ENCODE results near the gene MAGEA2B. TPM values are rescaled to one million over a fixed set of nuclear protein-coding genes. Genes with fewer than 3 reads are reported as not detected.
"Not testable (repeated sequence)": the region's sequence is repeated elsewhere in the genome, so short reads cannot be mapped to it uniquely, and the experiment has no call there.

The MAGEA2B gene
- total RNA-seq, 2 donors from 2014 or later, result not detected

DNA sequence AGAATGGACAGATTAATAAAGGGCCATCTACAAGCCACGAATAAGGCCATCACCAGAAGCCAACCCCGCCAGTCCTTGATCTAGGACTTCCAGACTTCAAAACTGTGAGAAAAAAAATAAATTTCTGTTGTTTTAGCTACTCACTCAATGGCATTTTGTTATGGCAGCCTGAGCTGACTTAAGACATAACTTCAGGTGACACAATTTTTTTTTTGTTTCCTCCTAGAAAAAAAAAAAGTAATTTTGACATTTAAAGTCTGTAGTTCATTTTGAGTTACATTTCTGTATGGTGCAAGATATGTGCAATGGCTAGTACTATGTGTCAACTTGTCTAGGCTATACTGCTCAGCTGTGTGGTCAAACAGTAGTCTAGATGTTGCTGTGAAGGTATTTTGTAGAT is 44.5 kb downstream of the MAGEA2B start, which contains the start of gene CSAG3:
CSAG3 (plus strand) TSS at position 301 of the 400 bp plus-strand sequence.
- H3K9me3 ChIP-seq (ENCODE audit: control insufficient read depth, low read length); H3K9ac ChIP-seq (ENCODE audit: extremely low read depth, low read length, poor library complexity, severe bottlenecking); H3K27me3 ChIP-seq (ENCODE audit: control insufficient read depth, insufficient read depth, low read length, poor library complexity, severe bottlenecking); H3K36me3 ChIP-seq (ENCODE audit: control insufficient read depth, insufficient read depth, low read length); H3K4me3 Mint-ChIP-seq; H3K27ac ChIP-seq (ENCODE audit: low read depth, low read length); H3K4me1 Mint-ChIP-seq; DNase-seq; H3K27ac Mint-ChIP-seq; H3K9me3 Mint-ChIP-seq; H3K36me3 Mint-ChIP-seq (ENCODE audit: low read depth); H3K4me1 ChIP-seq (ENCODE audit: control insufficient read depth, insufficient read depth, low read length); H3K27me3 Mint-ChIP-seq (ENCODE audit: insufficient read depth); H3K4me3 ChIP-seq (ENCODE audit: low read length): not testable (repeated sequence)
- no CpG with 5 or more reads among the region's 2 CpGs for WGBS, 2 experiments (ENCODE audit: insufficient coverage in 1 of 2, insufficient read length in 1 of 2)

DNA sequence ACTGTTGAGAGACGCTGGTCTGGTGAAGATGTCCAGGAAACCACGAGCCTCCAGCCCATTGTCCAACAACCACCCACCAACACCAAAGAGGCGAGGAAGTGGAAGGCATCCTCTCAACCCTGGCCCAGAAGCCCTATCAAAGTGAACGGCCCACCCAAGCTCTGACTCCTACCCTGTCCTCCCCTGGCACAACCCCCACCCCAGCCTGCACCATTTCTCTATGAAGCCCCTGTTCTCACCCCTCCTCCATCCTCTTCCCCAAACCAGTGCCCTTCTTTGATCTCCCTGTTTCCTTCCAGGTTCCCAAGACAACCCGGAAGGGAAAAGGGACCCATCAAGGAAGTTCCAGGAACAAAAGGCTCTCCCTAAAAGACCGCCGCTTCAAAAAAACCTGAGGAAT is 45.1 kb downstream of the MAGEA2B start:
- H3K9ac ChIP-seq (ENCODE audit: extremely low read depth, low read length, poor library complexity, severe bottlenecking); DNase-seq; H3K27ac Mint-ChIP-seq; H3K4me3 ChIP-seq (ENCODE audit: low read length); H3K36me3 ChIP-seq (ENCODE audit: control insufficient read depth, insufficient read depth, low read length); H3K36me3 Mint-ChIP-seq (ENCODE audit: low read depth); H3K27me3 Mint-ChIP-seq (ENCODE audit: insufficient read depth); H3K27me3 ChIP-seq (ENCODE audit: control insufficient read depth, insufficient read depth, low read length, poor library complexity, severe bottlenecking); H3K9me3 Mint-ChIP-seq; H3K9me3 ChIP-seq (ENCODE audit: control insufficient read depth, low read length); H3K4me1 Mint-ChIP-seq; H3K4me3 Mint-ChIP-seq; H3K4me1 ChIP-seq (ENCODE audit: control insufficient read depth, insufficient read depth, low read length); H3K27ac ChIP-seq (ENCODE audit: low read depth, low read length): not testable (repeated sequence)
- WGBS, 2 experiments (ENCODE audit: insufficient coverage in 1 of 2, insufficient read length in 1 of 2), result no CpG with 5 or more reads among the region's 7 CpGs

DNA sequence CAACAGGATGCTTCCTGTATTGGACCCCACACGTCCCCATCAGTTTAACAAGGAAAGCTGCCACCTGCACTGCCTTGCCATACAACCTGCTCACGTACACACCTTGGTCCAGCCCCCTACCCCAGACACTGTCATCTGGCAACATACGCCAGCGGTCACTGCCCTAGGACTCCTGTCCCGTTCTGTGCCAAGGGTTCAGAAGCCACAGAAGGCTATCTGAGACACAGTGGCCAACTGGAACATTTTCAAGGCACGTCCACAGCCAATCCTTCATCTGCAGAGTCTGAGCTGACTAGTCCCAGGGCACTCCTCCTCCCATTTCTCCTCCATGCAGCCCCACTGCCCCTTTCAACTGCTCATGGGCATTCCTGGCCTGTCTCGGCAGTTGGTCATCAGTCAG is 47.2 kb downstream of the MAGEA2B start:
- not testable (repeated sequence) for DNase-seq; H3K4me3 Mint-ChIP-seq; H3K27me3 Mint-ChIP-seq (ENCODE audit: insufficient read depth); H3K36me3 Mint-ChIP-seq (ENCODE audit: low read depth); H3K4me3 ChIP-seq (ENCODE audit: low read length); H3K27ac ChIP-seq (ENCODE audit: low read depth, low read length); H3K4me1 Mint-ChIP-seq; H3K27ac Mint-ChIP-seq; H3K9me3 Mint-ChIP-seq; H3K4me1 ChIP-seq (ENCODE audit: control insufficient read depth, insufficient read depth, low read length); H3K36me3 ChIP-seq (ENCODE audit: control insufficient read depth, insufficient read depth, low read length); H3K9ac ChIP-seq (ENCODE audit: extremely low read depth, low read length, poor library complexity, severe bottlenecking); H3K9me3 ChIP-seq (ENCODE audit: control insufficient read depth, low read length); H3K27me3 ChIP-seq (ENCODE audit: control insufficient read depth, insufficient read depth, low read length, poor library complexity, severe bottlenecking)
- no CpG with 5 or more reads among the region's 7 CpGs for WGBS, 2 experiments (ENCODE audit: insufficient coverage in 1 of 2, insufficient read length in 1 of 2)

DNA sequence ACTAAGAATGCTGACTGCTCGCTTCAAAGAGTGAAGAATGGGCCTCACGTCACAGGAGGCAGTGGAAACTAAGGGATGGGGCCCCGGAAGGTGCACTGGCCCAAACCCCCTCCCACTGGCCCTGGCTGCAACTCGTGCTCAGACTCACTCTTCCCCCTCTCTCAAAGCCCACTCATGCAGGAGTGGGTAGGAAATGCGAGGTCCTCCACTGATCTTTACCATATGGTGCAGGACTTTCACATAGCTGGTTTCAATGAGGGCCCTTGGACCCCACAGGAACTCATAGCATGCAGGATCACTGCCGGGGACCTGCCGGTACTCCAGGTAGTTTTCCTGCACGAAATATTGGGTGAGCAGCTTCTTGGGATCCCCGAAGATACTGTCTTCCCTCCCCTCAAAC is 52.1 kb downstream of the MAGEA2B start:
- H3K36me3 Mint-ChIP-seq (ENCODE audit: low read depth); H3K27me3 Mint-ChIP-seq (ENCODE audit: insufficient read depth); H3K9me3 ChIP-seq (ENCODE audit: control insufficient read depth, low read length); H3K27ac ChIP-seq (ENCODE audit: low read depth, low read length); H3K27ac Mint-ChIP-seq; H3K4me1 Mint-ChIP-seq; H3K4me1 ChIP-seq (ENCODE audit: control insufficient read depth, insufficient read depth, low read length); H3K36me3 ChIP-seq (ENCODE audit: control insufficient read depth, insufficient read depth, low read length); H3K4me3 ChIP-seq (ENCODE audit: low read length); H3K4me3 Mint-ChIP-seq; H3K27me3 ChIP-seq (ENCODE audit: control insufficient read depth, insufficient read depth, low read length, poor library complexity, severe bottlenecking); H3K9me3 Mint-ChIP-seq; H3K9ac ChIP-seq (ENCODE audit: extremely low read depth, low read length, poor library complexity, severe bottlenecking): not testable (repeated sequence)
- WGBS, 2 experiments (ENCODE audit: insufficient coverage in 1 of 2, insufficient read length in 1 of 2), result 87 to 100% methylated on average over 1 to 6 of the region's 9 CpGs
- peak; percentile 3 for DNase-seq

Other genes starting within 250 kb of the MAGEA2B start
- 1 to 10 TPM; 1.7 TPM for gene GABRQ, start 76.7 kb upstream of the MAGEA2B start, total RNA-seq
- gene MAGEA3, start 15.8 kb upstream of the MAGEA2B start, total RNA-seq, result not detected
- under 1 TPM in 1 of 2 donors, not detected in 1; 0.35 TPM for gene CSAG2, start 5.4 kb upstream of the MAGEA2B start, total RNA-seq
- gene CSAG1, start 19.1 kb downstream of the MAGEA2B start, total RNA-seq, result not detected
- gene MAGEA12, start 19.1 kb downstream of the MAGEA2B start, total RNA-seq, result not detected
- gene MAGEA2, start 39.2 kb downstream of the MAGEA2B start, total RNA-seq, result under 1 TPM in 1 of 2 donors, not detected in 1; 0.53 TPM
- gene CSAG3, start 44.6 kb downstream of the MAGEA2B start, total RNA-seq, result under 1 TPM in 1 of 2 donors, not detected in 1; 0.35 TPM
- not detected for gene MAGEA6, start 55.1 kb downstream of the MAGEA2B start, total RNA-seq
- 10 to 100 TPM; 44.1 to 54.3 TPM for gene CETN2, start 116.1 kb downstream of the MAGEA2B start, total RNA-seq
- gene NSDHL, start 116.4 kb downstream of the MAGEA2B start, total RNA-seq, result 10 to 100 TPM; 25.8 to 34.8 TPM
- gene ZNF185, start 183.4 kb downstream of the MAGEA2B start, total RNA-seq, result 10 to 100 TPM; 13.5 to 20.7 TPM

Data from endodermal cell (in vitro differentiated cells).